Osteocyte (in vitro differentiated cells): ENCODE data around the gene CSHL1. TPM values are rescaled to one million over a fixed set of nuclear protein-coding genes. Genes with fewer than 3 reads are reported as not detected.
"Not testable (repeated sequence)": the region's sequence is repeated elsewhere in the genome, so short reads cannot be mapped to it uniquely, and the experiment has no call there.

ENCODE experiments used
- DNase-seq: peaks from one replicate; pipeline ENCODE4 v3.0.0; 2021; ENCODE audit warnings: mixed read lengths; ENCODE audit not compliant: unreplicated experiment; ENCODE audit errors: extremely low spot score
- H3K27ac Mint-ChIP-seq: one replicate; pipeline ENCODE4 v1.8.0; 2021; ENCODE audit warnings: mild to moderate bottlenecking, mixed read lengths; ENCODE audit not compliant: unreplicated experiment
- H3K27me3 Mint-ChIP-seq: one replicate; pipeline ENCODE4 v1.8.0; 2021; ENCODE audit warnings: mixed read lengths; ENCODE audit not compliant: unreplicated experiment
- H3K36me3 Mint-ChIP-seq: one replicate; pipeline ENCODE4 v1.8.0; 2021; ENCODE audit warnings: mixed read lengths; ENCODE audit not compliant: unreplicated experiment
- H3K4me1 Mint-ChIP-seq: one replicate; pipeline ENCODE4 v1.8.0; 2021; ENCODE audit warnings: mixed read lengths; ENCODE audit not compliant: unreplicated experiment
- H3K4me3 Mint-ChIP-seq: one replicate; pipeline ENCODE4 v1.8.0; 2021; ENCODE audit warnings: mild to moderate bottlenecking, moderate library complexity, mixed read lengths; ENCODE audit not compliant: unreplicated experiment
- H3K9me3 Mint-ChIP-seq: one replicate; pipeline ENCODE4 v1.8.0; 2021; ENCODE audit warnings: mixed read lengths; ENCODE audit not compliant: unreplicated experiment
- CTCF ChIP-seq: fragments of 200-600 bp; sonication (generic); IDR thresholded peaks from 2 replicates; pipeline ENCODE4 v1.5.0; 2021; ENCODE audit warnings: antibody characterized with exemption, mild to moderate bottlenecking, moderate library complexity
- total RNA-seq: library from RNA; stranded (reverse); gene quantifications from 2 replicates; pipeline ENCODE4 v1.2.1, GENCODE V29; 2021

CSHL1 gene
- total RNA-seq, 1 donor from 2014 or later = not detected

- Mint-ChIP-seq H3K27ac (no peak overlapping the region), H3K36me3 (no peaks in the 10 kb centered on the region), H3K27me3 (peaks cover 43% of the 10 kb centered on the region), H3K9me3 (no peaks in the 10 kb centered on the region), H3K4me3 (no peak overlapping the region), H3K4me1 (peaks cover 3% of the 10 kb centered on the region)
- no peak for DNase-seq
- TF ChIP-seq CTCF = no peak
Measured at GRCh38 chr17:63918305-63918704, 7.2 kb upstream of the CSHL1 start.

DNA sequence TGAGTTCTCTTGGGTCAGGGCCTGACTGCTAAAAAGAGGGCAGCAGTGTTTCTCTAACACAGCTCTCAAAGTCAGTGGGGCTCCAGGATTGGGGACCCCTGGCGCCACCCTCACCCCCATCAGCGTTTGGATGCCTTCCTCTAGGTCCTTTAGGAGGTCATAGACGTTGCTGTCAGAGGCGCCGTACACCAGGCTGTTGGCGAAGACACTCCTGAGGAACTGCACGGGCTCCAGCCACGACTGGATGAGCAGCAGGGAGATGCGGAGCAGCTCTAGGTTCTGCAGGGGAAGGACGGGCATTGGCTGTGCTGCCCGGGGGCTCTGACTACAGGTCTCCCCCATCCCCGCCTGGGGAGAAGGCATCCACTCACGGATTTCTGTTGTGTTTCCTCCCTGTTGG, 6.6 kb upstream of the CSHL1 start:
- Mint-ChIP-seq H3K9me3 (no peaks in the 10 kb centered on the region), H3K36me3 (no peaks in the 10 kb centered on the region), H3K4me3 (no peak overlapping the region), H3K27ac (no peak overlapping the region), H3K4me1 (peaks cover 3% of the 10 kb centered on the region), H3K27me3 (peaks cover 43% of the 10 kb centered on the region)
- TF ChIP-seq CTCF = no peak
- DNase-seq = no peak

GRCh38 chr17:63917206-63917605, 6.1 kb upstream of the CSHL1 start:
- not testable (repeated sequence) for DNase-seq, H3K4me3 Mint-ChIP-seq, H3K36me3 Mint-ChIP-seq, H3K27ac Mint-ChIP-seq, H3K4me1 Mint-ChIP-seq, H3K9me3 Mint-ChIP-seq
- peaks cover 39% of the 10 kb centered on the region for H3K27me3 Mint-ChIP-seq

- H3K27ac Mint-ChIP-seq = no peak overlapping the region
- H3K9me3 Mint-ChIP-seq = no peaks in the 10 kb centered on the region
- TF ChIP-seq CTCF = no peak
- no peak for DNase-seq
- peaks cover 36% of the 10 kb centered on the region for H3K27me3 Mint-ChIP-seq
- no peaks in the 10 kb centered on the region for H3K36me3 Mint-ChIP-seq
- no peak overlapping the region for H3K4me3 Mint-ChIP-seq
- peaks cover 3% of the 10 kb centered on the region for H3K4me1 Mint-ChIP-seq
Measured at GRCh38 chr17:63916566-63917185, 5.6 kb upstream of the CSHL1 start.

DNA sequence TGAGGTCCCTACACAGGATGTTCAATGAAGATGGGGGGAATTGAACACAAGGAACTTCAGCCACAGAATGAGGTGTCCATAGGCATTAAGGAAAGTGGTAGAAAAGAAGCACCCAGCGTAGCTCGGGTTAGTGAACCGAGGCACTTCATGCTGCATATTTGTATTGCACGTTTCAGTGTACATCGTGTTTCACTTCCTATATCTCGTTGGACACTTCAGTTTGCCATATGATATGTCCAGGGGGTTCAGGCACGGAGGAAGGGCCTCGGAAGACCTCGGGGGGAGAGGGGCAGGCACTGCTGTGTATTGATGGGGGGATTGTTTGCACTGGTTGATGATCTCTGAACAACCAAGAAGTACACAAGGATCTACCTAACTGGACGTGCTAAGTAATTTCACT, 4.7 kb upstream of the CSHL1 start:
- H3K4me3 Mint-ChIP-seq, DNase-seq, H3K9me3 Mint-ChIP-seq: not testable (repeated sequence)

GRCh38 chr17:63914471-63914870, 3.4 kb upstream of the CSHL1 start:
- no peaks in the 10 kb centered on the region for H3K9me3 Mint-ChIP-seq
- H3K36me3 Mint-ChIP-seq = no peaks in the 10 kb centered on the region
- H3K4me1 Mint-ChIP-seq = peaks cover 3% of the 10 kb centered on the region
- DNase-seq = no peak
- no peak for TF ChIP-seq CTCF
- peaks cover 46% of the 10 kb centered on the region for H3K27me3 Mint-ChIP-seq
- H3K4me3 Mint-ChIP-seq = no peak overlapping the region
- H3K27ac Mint-ChIP-seq = no peak overlapping the region

More for the DNA sequence above, 4.7 kb upstream of the CSHL1 start:
- not testable (repeated sequence) for H3K36me3 Mint-ChIP-seq, H3K27ac Mint-ChIP-seq, H3K4me1 Mint-ChIP-seq
- peaks cover 36% of the 10 kb centered on the region for H3K27me3 Mint-ChIP-seq
